Adipose tissue (tissue), 3 donors: ENCODE results near the gene SLC22A23. TPM values are rescaled to one million over a fixed set of nuclear protein-coding genes. Genes with fewer than 3 reads are reported as not detected.

Source experiments
- H3K27ac ChIP-seq: one replicate; pipeline ENCODE4 v1.5.1; 2013; ENCODE audit warnings: low read depth, low read length
- WGBS, 3 donors: extraction: QIAGEN DNeasy Blood & Tissue Kit; methylation state at CpG; one replicate each; pipeline ENCODE4 v1.1.7; 2013; 5-methylcytosine and 5-hydroxymethylcytosine counted together
- polyA plus RNA-seq, 3 donors: library from polyadenylated mRNA; stranded (reverse); fragments of 200-250 nt; gene quantifications; one replicate each; pipeline ENCODE4 v1.2.3, GENCODE V29; 2013
- donor health status: healthy with polysubstance abuse.
- donor health status: Bipolar disorder and iron deficiency.
- donor health status: healthy.

SLC22A23 gene
- polyA plus RNA-seq, 3 donors, result 4.9 to 11.3 (median 7.2) TPM

DNA sequence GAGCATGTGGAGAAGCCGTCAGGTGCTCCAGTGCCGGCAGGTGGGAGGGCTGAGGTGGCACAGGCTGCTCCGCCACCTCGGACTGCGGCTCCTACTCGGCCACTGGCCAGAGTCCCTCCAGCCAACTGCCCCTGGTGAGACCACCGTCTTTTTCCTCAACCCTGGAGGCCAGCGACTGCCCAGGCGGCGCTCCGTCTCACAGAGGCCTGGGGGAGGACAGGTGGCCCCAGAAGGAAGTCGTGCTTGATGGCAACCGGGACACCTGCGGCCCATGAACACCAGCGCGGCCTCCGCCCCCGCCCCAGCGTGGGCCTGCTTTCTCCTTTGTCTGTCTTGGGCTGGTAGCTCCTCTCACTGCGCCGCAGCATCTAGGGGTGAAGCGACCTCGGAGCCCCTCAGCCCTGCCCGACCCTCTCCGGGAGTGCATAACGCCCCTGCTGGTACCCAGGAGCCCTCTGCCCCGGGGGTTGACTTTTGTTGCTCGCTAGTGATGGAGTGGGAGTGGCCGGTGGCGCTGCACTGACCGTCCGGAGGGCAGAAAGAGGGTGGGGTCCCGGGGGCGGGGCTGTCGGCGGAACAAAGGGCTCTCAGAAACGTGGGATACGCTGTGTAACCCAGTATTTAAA lies 228.7 kb downstream of the SLC22A23 start:
- no peak overlapping the region for H3K27ac ChIP-seq
- 3 to 4% (median 3%) methylated on average over 38 of the region's 38 CpGs for WGBS, 3 donors

DNA sequence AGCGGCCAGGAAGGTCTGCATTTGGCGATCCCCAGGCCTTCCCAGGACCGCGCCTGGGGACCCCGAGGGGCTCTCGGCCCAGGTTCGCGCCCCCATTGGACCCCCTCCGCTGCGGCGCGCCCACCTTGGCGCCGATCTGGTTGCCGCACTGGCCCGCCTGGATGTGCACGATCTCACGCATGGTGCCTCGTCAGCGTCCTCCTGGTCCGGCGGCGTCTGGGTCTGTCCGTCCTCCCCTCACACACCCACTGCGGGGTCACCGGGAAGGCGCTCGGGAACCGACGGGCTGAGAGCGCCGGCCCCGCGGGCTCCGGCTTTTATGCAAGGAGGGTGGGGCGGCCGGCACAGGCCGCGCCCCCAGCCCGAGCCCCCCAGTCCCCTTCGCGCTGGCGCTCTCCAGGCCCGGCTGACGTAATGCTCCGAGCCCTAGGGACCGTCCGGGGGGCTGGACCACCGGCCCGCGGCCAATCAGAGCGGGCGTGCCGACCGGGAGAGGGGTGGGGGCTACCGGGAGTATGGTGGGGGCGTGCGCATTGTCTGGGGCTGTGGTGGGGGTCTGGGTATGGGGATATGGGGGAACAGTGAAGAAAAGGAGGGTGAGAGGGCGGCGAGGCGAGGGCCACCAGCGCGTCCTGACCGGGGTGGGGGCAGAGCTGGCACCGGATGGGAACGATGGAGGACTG lies 229.3 kb downstream of the SLC22A23 start, which contains the start of gene TUBB2B:
Gene TUBB2B, minus strand, starts transcription at position 291 of the 683 bp plus-strand sequence. Its CDS starts 110 bp downstream, at position 181.
- 1 to 2% (median 2%) methylated on average over 47 to 66 of the region's 66 CpGs for WGBS, 3 donors
- no peak within 1 kb of the TSS for H3K27ac ChIP-seq

DNA sequence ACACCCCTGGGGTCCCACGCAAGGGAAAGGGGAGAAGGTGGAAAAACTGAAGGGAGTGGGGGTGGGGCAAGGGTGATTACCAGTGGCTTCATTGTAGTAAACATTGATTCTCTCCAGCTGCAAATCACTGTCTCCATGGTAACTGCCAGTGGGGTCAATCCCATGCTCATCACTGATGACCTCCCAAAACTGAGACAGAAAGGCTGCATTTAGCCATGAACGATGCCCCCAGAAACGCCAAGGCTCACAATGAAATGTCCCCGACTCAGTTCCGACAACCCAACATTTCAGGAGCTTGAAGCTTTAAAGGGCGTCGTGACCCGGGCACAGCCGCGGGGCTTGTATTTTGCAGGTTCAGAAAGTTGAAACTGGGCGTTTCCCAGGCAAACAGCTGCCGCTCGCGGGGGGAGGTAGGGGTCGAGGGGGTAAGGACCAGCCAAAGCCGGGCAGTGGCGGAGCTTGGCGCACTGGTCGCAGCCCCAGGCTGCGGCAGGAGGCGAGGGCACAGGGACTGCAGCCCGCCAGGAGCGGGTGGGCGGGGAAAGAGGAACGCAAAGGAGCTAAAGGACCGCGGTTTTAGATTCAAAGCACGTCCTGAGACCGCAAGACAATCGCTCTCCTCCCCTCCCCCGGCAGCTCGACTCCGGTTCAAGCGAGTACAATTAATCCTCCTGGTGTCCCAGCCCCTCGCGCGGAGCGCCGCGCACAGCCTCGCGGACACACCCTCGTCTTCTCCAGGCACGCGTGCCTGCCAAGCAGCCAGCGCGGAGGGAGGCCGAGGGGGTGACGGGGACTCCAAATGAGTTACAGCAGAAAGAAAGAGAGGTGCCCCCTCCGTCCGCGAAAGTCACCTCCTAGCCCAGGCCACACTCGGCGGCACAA lies 230.1 kb downstream of the SLC22A23 start:
- 3 to 5% (median 5%) methylated on average over 53 to 54 of the region's 54 CpGs for WGBS, 3 donors
- no peak overlapping the region for H3K27ac ChIP-seq

DNA sequence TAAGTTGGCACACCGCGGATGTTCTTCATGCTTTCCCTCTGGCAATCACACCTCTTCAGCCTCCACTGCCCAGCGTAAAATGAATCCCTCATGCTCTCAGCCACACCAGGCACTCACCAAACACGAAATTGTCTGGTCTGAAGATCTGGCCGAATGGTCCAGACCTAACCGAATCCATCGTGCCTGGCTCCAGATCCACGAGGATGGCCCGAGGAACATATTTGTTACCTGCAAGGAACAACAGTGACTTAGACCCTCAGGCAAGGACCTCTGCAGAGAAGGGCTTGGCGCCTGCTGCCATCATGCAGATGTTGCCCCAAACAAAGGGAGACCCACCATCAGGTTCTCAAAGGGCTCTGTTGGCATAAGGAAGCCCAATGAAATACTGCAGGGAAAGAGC lies 230.8 kb downstream of the SLC22A23 start:
- WGBS, 3 donors, result 94 to 96% (median 95%) methylated on average over 10 of the region's 10 CpGs
- H3K27ac ChIP-seq, result no peak overlapping the region

DNA sequence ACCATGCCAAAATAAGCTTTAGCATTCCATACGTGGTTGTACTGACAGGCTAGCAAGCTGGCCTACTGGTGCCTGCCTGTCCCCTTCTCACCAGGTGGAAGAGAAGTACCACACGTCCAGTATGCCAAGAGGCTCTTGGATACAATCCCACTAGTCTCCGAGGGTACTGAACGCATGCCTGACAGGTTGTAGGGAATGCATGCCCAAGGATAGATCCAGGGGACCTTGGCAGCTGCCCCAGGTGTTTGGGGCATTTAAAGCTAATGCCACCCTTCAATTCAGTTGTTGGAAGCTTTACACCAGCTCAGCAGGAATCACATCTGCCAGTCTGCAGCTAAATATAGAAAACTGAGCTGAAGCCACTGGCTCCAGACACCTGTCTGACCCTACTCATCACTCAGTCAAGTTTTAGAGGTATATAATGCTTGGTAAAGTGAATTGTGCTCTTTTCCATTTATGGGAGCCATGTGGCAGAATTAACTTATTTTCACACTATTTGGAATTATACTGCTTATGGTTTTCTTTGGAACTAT lies 234.3 kb downstream of the SLC22A23 start:
- 52 to 91% (median 82%) methylated on average over 4 of the region's 4 CpGs for WGBS, 3 donors
- H3K27ac ChIP-seq, result no peak overlapping the region

DNA sequence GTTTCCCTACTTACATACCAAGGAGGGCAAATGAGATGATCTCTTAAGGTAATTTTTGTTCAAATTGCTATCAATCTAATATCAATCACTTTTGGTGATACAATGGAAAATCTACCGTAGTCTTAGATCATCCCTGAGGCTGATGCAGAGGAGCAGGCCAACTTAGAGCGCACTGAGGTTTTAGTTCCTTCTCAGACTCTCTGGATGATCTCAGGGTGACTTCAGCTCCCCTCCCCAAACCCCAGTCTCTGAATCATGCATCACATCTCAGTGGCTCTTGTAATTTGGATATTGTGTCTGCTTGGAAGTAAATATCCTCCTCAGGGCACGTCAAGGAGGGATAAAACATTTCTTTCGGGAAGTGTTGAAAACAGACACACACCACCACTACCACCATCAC lies 235.3 kb downstream of the SLC22A23 start:
- no peak overlapping the region for H3K27ac ChIP-seq
- 92 to 98% (median 95%) methylated on average over 4 of the region's 4 CpGs for WGBS, 3 donors

DNA sequence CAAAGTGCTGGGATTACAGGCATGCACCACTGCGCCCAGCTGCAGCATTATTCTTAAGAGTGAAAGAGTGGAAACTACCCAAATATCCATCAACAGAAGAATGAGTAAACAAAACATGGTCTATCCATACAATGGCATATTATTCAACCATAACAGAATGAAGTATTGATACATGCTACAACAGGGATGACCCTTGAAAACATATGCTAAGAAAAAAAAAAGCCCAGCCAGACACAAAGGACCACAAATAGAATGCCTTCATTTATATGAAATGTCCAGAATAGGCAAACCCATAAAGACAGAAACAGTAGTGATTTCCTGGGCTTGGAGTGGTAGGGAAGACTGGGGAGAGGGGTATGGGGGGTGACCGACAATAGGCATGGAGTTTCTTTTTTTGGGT lies 236.5 kb downstream of the SLC22A23 start:
- H3K27ac ChIP-seq, result no peak overlapping the region
- 84 to 96% (median 94%) methylated on average over 2 of the region's 2 CpGs for WGBS, 3 donors

Other genes with a start within 250 kb of the SLC22A23 start
- 10 to 100 TPM in 1 of 3 donors, 1 to 10 TPM in 2; 4.7 to 20.5 (median 5.0) TPM for gene TUBB2B, start 229.4 kb downstream of the SLC22A23 start, polyA plus RNA-seq
- 10 to 100 TPM; 20.6 to 37.3 (median 34.0) TPM for gene PSMG4, start 198.1 kb downstream of the SLC22A23 start, polyA plus RNA-seq